GM19324 (cell line): ENCODE measurements around the gene CES2.

Experiments
- ATAC-seq: cut with Tn5 transposase; IDR thresholded peaks from one replicate; pipeline ENCODE4 v1.9.1; 2021; ENCODE audit warnings: mild to moderate bottlenecking, moderate library complexity; ENCODE audit not compliant: unreplicated experiment, low FRiP score

The CES2 gene

DNA sequence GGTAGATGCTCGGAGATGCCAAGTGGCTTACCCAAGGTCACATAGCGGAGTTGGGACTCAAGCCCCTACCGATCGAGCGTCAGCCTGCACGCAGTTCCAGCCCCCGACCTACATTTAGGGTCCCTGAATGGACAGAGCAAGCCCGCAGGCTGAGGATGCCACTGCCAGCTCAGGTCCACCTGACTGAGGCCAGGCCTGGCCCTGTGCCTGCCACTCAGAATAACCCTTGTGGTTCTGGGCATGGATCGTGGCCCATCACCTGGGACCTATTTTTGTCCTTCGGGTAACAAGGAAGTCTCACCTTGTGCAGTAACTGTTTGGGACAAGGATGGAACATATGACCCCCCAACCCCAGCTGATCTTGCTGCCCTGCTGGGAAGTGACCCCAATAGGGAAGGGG lies 33.7 kb upstream of the CES2 start:
- no peak for ATAC-seq

DNA sequence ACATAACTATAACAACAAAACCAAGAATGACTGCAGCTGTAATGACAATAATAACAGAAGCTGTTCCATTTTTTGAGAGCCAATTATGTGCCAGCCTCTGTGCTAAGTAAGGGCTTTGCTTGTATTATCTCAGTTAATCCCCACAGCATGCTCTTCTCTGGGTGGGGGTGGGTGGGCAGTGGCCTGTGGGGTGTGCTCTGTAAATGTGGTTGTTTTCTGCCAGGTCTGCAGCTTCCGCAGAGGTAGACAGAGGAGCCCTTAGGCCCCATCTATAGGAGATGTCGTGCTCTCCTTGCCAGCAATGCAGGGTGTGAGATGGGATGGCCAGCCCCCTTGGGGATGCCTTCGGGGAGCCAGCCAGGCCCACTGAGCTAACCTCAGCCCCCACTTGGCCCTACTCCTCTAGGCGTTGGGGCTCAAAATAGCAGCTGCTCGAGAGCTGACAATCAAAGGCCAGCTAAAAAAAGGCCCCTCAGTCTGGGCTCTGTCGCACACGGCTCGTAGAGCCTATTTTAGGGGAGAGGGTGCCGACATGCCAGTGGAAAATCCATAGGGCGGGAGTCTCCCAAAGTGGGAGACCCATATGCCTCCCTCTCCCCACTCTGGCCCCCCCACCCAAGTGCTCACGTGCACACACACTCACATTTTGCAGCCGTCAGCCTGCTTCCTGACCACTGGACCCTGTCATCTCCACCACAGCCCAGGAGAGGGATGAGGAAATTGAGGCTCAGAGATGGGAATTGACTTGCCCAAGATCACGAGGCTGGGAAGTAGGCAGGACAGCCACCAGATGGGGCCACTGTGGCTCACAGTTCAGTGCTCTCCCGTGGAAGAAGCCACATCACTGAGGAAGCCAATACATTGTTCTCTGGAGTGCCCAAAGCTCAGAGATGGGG lies 32.4 kb upstream of the CES2 start:
- ATAC-seq, result no peak

DNA sequence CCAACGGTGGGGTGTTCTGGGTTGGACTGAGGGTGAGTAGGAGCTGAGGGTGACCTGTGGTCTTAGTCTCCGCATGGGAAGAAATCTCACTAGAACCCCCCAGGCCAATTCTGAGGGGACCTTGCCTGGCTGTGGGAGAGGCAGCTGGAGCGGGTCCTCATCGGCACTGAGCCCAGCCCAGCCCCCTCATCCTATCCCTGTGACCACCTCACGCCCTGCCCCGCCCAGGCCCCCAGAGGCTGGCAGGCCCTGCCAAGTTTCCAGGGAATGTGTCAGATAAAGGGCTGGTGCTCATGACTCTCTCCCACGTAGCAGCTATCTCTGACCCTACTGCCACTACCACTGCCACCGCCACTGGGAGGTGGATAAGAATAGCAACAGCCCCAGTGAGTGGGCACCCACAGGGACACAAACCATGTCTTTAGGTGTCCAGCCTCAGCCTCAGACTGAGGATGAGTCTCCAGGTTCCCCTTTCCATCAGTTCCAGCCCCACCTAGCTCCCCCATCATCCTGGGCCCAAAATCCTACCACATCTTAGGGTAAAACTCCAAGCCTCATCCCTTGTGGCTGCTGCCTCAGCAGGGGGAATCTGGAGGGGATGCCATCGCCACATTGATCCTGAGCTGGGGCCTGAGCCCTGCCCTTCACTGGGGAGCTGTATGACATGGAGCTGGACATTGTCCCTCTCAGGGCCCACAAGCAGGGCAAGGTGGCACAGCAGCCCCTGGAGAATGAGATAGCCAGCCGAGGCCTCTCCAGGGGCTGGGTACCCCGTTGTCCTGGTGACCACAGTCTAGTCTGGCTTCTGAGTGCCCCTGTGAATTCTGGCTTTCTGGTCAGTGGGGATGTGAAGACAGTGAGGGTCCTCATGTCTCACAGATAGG lies 31.5 kb upstream of the CES2 start:
- no peak for ATAC-seq

DNA sequence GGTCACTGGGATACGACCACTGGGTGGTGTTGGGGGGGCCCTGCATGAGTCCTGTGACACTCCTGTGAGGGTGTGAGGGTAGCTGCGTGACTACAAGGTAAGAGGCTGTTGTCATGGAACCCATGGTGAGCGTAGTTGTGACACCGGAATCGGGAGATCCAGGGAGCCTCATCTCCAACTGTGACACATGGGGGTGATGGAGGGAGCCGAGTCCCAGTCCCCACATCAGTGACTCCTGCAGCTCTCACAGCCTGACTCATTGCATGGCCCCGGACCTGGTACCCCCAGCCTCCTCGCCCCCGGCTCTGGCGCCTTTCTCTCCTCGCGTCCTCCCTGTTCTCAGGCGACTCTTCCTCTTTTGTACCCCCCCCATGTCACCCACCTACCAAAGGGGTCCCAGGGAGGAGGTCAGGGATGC lies 30.9 kb upstream of the CES2 start:
- ATAC-seq, result no peak

DNA sequence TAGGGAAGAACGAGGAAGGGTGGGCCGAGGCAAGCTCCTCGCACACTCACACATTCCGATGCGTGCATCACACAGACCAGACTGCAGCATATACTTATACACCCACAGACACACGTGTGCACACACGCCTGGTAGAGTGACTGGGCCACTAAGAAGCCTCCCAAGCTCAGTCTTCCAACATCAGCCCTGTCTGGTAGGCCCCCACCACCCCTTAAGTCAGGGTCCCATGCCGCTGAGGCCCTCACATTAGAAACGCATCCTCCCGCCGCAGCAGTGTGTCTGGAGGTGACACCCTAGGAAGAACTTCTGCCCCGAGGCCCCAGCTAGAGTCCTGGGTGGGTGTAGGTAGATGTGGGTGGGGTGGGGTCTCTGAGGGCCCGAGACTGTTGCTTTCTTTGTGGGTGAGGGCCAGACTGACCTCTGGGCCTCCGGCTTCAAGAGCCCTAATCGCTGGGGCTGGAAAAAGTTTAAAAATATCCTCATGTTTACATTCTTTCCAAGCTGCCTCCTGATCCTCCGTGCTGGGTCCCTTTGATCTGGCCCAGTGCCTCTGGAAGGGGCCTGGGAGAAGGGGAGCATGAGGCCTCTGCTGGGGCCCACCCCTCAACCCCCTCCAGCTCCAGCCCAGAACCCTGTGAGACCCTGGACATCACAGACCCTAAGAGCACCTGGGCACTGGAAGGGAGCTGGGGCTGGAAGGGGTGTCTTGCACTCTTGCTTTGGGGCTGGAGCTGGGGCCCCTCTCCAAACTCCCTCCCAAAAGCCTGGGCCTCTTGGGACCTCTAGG lies 30.3 kb upstream of the CES2 start:
- ATAC-seq, result no peak

DNA sequence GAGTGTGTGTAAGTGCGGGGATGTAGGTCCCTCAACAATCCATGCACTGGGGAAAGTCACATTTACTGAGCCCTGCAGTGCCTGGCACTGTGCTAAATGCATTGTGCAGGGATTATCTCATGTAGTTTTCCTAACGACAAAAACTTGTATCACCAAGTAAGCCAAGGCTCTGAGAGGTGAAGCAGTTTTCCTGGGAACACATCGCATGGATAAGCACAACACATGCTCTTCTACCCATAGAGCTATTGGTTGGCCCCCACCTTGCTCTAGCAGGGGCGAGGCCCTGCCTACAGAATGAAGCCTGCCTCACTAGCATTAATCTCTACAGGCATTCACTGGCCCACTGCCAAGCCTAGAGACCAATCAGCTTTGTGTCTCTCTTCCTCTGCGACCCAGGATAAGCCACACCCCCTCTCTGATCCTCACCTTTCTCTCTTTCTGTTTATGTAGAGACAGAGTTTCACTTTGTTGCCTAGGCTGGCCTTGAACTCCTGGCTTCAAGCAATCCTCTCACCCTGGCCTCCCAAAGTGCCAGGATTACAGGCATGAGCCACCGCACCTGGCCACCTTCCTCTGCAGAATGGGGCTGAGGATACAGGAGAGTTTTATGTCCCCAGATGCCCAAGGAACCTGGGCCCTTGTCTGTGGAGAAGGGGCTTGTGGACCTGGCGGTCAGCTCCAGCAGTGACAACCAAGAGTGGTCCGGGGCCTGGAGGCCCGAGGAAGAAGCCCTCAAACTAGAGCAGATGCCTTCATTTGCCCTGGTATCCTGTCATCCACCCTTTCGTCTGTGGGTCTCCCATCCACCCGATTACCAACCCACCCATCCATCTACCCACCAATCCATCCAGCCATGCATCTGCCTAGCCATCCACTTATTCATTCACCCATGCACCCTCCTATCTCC lies 29.4 kb upstream of the CES2 start:
- ATAC-seq, result no peak

DNA sequence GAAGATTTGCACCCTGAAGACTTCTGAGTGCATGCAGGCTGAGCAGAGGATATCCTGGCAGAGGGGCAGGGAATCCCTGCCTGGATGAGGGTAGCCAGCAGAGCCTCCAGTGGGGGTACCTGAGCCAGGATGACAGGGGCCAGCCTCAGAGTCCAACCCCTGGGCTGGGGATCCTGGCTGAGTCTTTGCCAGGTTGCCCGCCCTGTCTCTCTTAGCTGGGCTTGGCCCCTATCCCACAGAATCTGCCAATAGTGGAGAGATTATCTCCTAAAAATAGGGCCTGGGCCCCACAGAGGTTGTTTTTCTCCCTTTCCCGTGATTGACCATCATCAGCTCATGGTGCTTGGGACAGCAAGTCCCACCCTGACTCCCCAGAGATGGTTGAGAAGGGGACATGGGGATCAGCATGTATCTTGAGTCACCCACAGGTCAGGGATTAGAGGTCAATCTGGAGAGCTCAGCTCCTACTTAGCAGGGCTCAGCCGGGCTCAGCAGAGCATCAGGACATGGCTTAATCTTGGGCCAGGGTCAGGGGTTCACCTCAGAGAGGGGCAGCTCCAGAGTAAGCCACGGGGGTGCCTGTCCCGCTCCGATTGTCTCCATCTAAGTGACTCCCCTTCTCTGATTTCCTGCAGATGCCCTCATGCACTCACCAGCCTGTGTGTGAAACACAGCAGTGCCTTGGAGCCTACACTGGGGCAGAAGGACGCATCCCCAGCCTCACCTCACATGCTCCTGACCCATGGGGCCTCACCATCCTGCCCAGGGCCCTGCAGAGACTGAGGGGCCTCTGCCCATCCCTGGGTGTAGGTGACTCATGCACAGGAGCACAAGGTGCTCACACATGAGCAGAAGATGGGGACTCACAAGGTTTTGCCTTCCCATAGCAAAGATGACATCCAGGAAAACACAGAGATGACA lies 28.1 kb upstream of the CES2 start:
- no peak for ATAC-seq

DNA sequence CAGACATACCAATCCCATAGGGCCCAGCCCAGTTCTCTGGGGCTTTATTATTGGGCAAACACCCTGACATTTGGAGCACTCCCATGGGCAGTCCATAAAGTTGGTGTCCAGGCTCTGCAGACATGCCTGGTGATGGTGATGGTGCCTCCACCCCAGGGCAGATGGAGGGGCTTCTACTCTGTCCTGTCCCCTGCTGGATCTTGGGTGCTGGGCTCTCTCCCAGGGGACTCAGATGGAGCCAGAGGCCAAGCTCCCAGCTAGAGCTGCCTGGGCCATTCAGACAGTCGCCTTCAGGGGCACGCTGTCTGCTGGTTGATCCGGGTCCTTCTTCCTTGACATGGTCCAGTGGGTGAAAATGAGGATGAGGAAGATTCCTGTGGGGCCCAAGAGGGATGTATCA lies 27.2 kb upstream of the CES2 start:
- ATAC-seq, result no peak

DNA sequence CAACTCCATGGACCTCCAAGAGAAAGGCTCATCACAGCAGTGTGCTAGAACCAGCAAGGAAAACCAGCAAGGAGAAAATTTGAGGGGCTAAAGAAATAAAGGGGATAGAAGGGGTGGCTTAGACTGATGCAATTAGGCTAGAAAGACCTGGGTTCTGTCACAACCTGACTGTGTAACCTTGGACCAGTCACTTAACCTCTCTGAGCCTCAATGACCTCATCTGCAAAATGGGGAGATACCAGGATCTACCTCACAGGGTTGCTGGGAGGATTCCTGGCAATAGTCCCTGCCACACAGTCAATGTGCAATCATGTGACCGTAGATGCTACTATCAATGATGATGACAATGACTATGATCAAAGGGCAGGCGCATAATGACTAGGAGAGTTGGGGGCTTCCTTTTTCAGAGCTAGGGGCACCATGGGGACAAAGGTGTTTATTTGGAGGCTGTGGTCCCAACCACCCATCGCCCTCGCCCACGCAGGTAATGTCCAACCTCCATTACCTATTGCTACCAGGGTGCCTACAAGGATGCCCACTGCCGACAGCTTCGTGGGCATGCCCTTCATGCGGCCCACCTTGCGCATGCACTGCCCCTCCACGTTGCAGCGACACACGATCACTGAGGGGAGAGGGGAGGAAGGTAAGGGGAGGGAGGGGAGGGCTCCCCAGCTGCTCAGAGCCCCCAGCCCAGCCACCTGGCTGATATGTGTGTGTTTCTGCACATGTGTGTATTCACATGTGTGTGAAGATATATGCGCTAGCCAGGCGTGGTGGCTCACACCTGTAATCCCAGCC lies 26.4 kb upstream of the CES2 start:
- no peak for ATAC-seq

DNA sequence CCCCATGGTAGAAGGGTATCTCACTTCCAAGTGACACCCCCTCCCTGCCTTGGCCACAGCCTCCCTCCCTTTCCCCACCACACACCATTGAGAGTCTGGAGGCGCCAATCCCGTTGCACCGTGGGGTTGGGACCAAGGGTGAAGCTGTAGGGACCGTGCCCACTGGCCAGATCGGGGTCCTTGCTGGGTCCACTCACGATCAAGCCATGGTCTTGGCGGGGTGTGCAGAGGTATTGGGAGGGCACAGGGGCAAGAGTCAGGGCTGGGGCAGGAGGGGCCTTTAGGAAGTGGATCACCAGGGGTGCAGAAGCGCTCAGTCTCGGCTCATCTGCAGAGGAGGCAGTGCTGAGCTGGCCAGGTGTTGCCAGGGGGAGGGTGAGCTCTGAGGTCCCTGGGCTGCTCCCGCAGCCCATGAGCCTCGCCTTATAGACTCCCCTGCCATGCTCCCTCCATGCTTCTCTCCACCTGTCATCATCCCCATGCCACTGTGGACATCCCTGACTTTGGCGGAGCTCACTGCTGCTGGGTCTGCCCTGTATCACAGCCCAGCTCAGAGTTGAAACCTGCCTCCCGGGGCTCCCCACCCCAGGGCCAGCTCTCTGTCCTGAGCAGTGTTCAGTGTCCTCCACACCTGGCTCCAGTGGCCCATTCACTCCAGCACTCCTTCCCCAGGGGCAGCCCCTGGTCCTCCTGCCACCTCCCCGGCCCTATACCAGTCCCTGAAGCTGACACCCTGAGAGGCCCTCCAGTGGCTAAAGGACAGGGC lies 25.0 kb upstream of the CES2 start:
- ATAC-seq, result no peak

DNA sequence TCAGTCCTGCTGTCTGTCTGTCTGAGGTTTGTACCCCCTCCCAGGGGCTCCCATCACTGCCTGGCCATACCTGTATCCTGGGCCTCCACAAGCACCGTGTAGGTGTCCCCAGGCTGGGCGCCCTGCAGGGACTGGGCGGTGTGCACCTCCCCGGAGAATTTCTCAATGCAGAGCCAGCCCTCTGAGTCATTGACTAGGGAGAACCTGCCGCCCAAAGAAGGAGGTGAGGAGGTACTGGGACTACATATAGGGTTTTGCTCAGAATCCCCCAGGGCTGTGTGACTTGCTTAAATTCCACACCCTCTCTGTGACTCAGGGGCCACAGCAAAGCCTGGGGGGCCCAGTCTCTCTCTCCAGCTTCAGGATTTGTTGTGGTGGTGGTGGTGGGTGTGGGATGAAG lies 24.2 kb upstream of the CES2 start:
- ATAC-seq, result no peak

DNA sequence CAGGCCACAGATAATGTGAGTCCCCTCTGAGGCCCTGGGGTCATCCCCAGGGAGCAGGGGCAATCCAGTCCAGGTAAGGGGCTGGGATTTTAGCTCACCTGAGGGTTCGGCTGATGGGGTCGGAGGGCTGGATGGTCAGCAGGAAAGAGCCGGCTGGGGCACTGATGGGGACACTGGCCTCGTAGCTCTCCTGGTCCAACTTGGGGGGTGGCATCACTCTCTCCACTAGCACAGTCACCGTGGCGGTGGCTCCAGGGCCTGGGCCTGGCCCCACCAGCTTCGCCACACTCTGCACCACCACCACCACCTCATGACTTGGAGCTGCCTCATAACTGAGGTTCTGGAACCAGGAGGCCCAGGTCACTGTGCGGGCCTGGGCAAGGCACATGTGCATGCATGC lies 23.5 kb upstream of the CES2 start:
- ATAC-seq, result no peak

DNA sequence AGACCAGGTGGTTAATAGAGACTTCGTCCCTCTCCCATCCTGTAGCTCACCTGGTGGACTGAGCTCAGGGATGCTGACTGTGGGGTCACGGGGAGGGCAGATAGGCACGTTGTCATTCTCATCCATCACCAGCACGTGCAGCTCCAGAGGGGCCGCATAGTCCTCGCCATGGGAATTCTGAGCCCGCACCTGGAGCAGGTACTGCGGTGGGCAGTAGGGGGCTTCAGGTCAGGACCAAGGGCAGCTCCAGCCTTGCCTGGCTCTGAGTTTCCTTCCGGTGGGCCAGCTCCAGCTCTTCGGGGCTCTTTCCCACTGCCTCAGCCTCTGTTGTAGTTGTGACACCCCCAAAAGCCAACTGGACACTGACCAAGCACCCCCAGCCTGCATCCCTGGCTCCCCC lies 22.2 kb upstream of the CES2 start:
- ATAC-seq, result no peak

DNA sequence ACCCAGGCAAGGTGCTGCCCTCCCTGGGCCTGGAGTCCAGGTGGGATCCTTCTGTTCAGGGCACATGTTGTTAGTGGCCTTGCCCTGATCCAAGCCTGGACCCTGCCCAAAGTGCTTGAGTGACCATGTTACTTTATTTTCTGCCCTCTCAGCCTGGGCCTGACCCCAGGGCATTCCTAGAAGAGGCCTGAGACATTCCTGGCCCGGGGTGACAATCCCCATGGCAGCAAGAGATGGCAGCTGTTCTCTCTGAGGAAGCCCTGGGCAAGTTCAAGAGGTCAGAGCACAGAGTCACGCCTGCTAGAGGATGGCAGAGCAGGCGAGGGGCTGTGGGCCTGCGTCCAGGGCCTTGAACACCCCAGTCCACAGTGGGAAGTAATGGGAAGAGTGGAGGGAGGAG lies 21.6 kb upstream of the CES2 start:
- no peak for ATAC-seq

DNA sequence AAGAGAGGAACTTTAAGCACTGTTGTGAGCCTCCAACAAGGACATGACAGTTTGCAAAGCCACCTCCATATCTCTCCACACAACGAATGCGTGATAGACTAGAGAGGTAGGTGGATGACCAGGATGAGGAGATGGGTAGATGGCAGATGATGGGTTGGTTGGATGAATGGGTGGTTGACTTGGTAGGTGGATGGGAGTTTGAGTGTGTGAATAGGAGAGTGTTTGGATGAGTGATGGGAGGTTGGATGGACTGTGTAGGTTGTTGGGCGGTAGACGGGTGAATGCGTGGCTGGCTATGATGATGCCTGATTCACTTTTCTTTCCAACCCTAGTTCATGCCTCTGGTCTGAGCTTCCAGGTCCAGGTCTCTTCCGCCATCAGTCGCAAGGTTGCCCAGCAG lies 20.8 kb upstream of the CES2 start:
- no peak for ATAC-seq

DNA sequence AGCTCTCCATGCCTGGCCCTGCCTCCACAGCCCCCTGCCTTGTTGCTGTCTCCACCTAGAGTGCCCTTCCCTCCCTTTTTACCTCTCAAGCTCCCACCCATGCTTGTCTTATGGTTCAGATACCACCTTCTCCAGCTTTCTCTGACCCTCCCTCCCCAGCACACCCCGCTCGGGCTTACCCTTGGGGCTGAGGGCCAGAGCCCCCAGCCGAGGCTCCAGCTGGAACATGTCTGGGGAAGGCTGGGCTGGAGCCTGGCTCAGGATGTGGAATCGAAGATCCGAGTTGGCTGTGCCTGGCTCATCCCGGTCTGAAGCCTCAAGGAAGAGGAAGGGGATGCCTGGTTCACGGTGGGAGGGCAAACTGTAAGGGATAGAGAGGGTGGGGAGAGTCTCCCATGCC lies 20.3 kb upstream of the CES2 start:
- no peak for ATAC-seq

DNA sequence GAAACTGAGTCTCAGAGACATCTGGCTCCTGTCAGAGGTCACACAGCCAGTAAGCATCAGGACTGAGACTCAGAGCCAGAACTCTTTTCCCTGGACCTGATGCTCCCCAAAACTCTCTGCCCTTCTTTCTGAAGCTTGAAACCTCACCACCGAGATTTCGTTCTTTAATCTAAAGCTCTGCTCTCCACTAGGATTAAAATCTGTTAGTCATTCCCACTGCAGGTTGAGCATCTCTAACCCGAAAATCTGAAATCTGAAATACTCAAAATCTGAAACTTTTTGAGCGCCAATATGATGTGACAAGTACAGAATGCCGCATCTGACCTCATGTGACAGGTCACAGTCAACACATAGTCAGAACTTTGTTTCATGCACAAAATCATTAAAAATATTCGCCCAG lies 18.8 kb upstream of the CES2 start:
- no peak for ATAC-seq
